ENCODE data around the gene PCDHA2. TPM values are rescaled to one million over a fixed set of nuclear protein-coding genes. Genes with fewer than 3 reads are reported as not detected.

The PCDHA2 gene
- total RNA-seq, 4 donors from 2014 or later: not detected

GRCh38 chr5:140835622-140836510, 41.2 kb downstream of the PCDHA2 start:
- peaks cover 9% of the 10 kb centered on the region for H3K27me3 ChIP-seq
- H3K4me1 ChIP-seq: no peaks in the 10 kb centered on the region
- no peak overlapping the region for H3K27ac ChIP-seq
- H3K36me3 ChIP-seq: no peaks in the 10 kb centered on the region
- H3K9me3 ChIP-seq: peaks cover 27% of the 10 kb centered on the region
- no peak overlapping the region for H3K4me3 ChIP-seq
- DNase-seq (ENCODE audit: low spot score in 2 of 2): no peak
- TF ChIP-seq POLR2A (IDR thresholded peaks at IDR 0.05) (no peak), CTCF (IDR thresholded peaks at IDR 0.05) (no peak), EP300 (IDR thresholded peaks at IDR 0.05) (no peak), POLR2AphosphoS5 (IDR thresholded peaks at IDR 0.05) (no peak)
- WGBS: 58% methylated on average over 66 of the region's 103 CpGs

DNA sequence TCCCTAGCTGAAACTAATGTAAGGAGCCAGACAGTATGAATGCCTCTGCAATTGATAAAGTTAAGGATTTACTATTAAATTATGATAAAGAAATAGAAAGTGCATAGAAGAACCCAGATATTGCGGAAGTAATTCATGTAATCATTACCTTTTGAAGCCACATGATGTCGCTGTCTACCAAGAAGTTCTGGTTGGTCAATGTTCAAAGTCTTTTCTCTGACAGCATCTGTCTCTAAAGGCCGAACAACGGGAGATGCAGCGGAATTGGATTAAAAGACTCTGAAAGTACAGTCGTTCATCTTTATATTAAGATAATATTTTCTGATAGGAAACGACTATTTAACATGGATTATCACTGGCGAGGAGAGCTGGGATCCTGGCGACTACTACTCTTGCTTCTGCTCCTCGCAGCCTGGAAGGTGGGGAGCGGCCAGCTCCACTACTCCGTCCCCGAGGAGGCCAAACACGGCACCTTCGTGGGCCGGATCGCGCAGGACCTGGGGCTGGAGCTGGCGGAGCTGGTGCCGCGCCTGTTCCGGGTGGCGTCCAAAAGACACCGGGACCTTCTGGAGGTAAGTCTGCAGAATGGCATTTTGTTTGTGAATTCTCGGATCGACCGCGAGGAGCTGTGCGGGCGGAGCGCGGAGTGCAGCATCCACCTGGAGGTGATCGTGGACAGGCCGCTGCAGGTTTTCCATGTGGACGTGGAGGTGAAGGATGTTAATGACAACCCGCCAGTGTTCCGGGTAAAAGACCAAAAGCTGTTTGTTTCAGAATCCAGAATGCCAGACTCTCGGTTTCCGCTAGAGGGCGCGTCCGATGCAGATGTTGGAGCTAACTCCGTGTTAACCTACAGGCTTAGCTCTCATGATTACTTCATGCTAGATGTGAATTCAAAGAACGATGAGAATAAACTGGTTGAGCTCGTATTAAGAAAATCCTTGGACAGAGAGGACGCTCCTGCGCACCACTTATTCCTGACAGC, 46.6 kb downstream of the PCDHA2 start, which contains the start of gene PCDHA8:
TSS of gene PCDHA8 (plus strand) at position 210 of the 985 bp plus-strand sequence. CDS start at position 345, 135 bp downstream.
- 23% methylated on average over 29 of the region's 47 CpGs for WGBS
- Histone ChIP-seq H3K27me3 (no peaks in the 10 kb centered on the region), H3K27ac (no peak within 1 kb of the TSS), H3K4me3 (no peak within 1 kb of the TSS), H3K36me3 (no peaks in the 10 kb centered on the region), H3K9me3 (peaks cover 33% of the 10 kb centered on the region), H3K4me1 (no peaks in the 10 kb centered on the region)
- no peak for TF ChIP-seq POLR2AphosphoS5 (IDR thresholded peaks at IDR 0.05)
- no peak for TF ChIP-seq CTCF (IDR thresholded peaks at IDR 0.05)
- TF ChIP-seq EP300 (IDR thresholded peaks at IDR 0.05): no peak
- TF ChIP-seq POLR2A (IDR thresholded peaks at IDR 0.05): no peak
- no peak for DNase-seq (ENCODE audit: low spot score in 2 of 2)

DNA sequence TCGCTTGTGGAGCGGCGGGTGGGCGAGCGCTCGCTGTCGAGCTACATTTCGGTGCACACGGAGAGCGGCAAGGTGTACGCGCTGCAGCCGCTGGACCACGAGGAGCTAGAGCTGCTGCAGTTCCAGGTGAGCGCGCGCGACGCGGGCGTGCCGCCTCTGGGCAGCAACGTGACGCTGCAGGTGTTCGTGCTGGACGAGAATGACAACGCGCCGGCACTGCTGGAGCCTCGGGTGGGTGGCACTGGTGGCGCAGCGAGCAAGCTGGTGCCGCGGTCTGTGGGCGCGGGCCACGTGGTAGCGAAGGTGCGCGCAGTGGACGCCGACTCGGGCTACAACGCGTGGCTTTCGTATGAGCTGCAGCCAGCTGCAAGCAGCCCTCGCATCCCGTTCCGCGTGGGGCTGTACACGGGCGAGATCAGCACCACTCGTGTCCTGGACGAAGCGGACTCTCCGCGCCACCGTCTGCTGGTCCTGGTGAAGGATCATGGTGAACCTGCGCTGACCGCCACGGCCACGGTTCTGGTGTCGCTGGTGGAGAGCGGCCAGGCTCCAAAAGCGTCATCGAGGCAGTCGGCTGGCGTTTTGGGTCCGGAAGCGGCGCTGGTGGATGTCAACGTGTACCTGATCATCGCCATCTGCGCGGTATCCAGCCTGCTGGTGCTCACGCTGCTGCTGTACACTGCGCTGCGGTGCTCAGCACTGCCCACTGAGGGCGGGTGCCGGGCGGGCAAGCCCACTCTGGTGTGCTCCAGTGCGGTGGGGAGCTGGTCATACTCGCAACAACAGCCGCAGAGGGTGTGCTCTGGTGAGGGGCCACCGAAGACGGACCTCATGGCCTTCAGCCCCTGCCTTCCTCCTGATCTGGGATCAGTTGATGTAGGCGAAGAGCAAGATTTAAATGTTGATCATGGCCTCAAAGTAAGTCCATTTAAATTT, 48.4 kb downstream of the PCDHA2 start:
- WGBS: 50% methylated on average over 6 of the region's 87 CpGs
- Histone ChIP-seq H3K9me3 (peaks cover 22% of the 10 kb centered on the region), H3K27me3 (no peaks in the 10 kb centered on the region), H3K4me1 (no peaks in the 10 kb centered on the region), H3K27ac (no peak overlapping the region), H3K4me3 (no peak overlapping the region), H3K36me3 (no peaks in the 10 kb centered on the region)
- no peak for DNase-seq (ENCODE audit: low spot score in 2 of 2)
- TF ChIP-seq EP300 (IDR thresholded peaks at IDR 0.05): no peak

Other genes with a start within 250 kb of the PCDHA2 start
- 10 to 100 TPM; 19.2 to 46.1 (median 30.3) TPM for gene EIF4EBP3, start 247.2 kb upstream of the PCDHA2 start, total RNA-seq
- 10 to 100 TPM; 15.8 to 27.7 (median 17.6) TPM for gene SRA1, start 237.4 kb upstream of the PCDHA2 start, total RNA-seq
- 10 to 100 TPM; 14.5 to 57.9 (median 27.3) TPM for gene APBB3, start 230.3 kb upstream of the PCDHA2 start, total RNA-seq
- gene SLC35A4, start 230.0 kb upstream of the PCDHA2 start, total RNA-seq: 10 to 100 TPM; 30.7 to 85.0 (median 63.1) TPM
- gene CD14, start 161.7 kb upstream of the PCDHA2 start, total RNA-seq: 10 to 100 TPM in 2 of 4 donors, 1 to 10 TPM in 2; 6.7 to 12.6 (median 9.9) TPM
- gene TMCO6, start 155.4 kb upstream of the PCDHA2 start, total RNA-seq: 10 to 100 TPM; 22.3 to 61.6 (median 38.8) TPM
- 10 to 100 TPM; 47.2 to 62.8 (median 57.4) TPM for gene NDUFA2, start 147.2 kb upstream of the PCDHA2 start, total RNA-seq
- 100 to 1,000 TPM in 2 of 4 donors, 10 to 100 TPM in 2; 73.2 to 149 (median 92.0) TPM for gene IK, start 147.0 kb upstream of the PCDHA2 start, total RNA-seq
- 10 to 100 TPM; 15.7 to 41.5 (median 22.8) TPM for gene WDR55, start 129.9 kb upstream of the PCDHA2 start, total RNA-seq
- 1 to 10 TPM in 3 of 4 donors, under 1 TPM in 1; 0.98 to 3.5 (median 2.6) TPM for gene DND1, start 121.3 kb upstream of the PCDHA2 start, total RNA-seq
- gene HARS1, start 103.5 kb upstream of the PCDHA2 start, total RNA-seq: 10 to 100 TPM; 73.3 to 87.0 (median 79.2) TPM
- 10 to 100 TPM; 21.0 to 57.0 (median 35.1) TPM for gene HARS2, start 103.4 kb upstream of the PCDHA2 start, total RNA-seq
- gene ZMAT2, start 94.4 kb upstream of the PCDHA2 start, total RNA-seq: 10 to 100 TPM; 18.2 to 36.3 (median 28.0) TPM
- gene PCDHA1, start 8.7 kb upstream of the PCDHA2 start, total RNA-seq: not detected
- gene PCDHA3, start 6.2 kb downstream of the PCDHA2 start, total RNA-seq: under 1 TPM; 0.23 to 0.89 (median 0.40) TPM
- under 1 TPM; 0.21 to 0.62 (median 0.54) TPM for gene PCDHA4, start 12.2 kb downstream of the PCDHA2 start, total RNA-seq
- under 1 TPM in 3 of 4 donors, not detected in 1; 0.15 to 0.42 (median 0.16) TPM for gene PCDHA5, start 26.8 kb downstream of the PCDHA2 start, total RNA-seq
- under 1 TPM in 3 of 4 donors, not detected in 1; 0.55 to 0.89 (median 0.56) TPM for gene PCDHA6, start 33.1 kb downstream of the PCDHA2 start, total RNA-seq
- gene PCDHA7, start 39.4 kb downstream of the PCDHA2 start, total RNA-seq: under 1 TPM in 2 of 4 donors, not detected in 2; 0.38 to 0.52 TPM
- gene PCDHA8, start 46.3 kb downstream of the PCDHA2 start, total RNA-seq: under 1 TPM in 3 of 4 donors, not detected in 1; 0.16 to 0.40 (median 0.17) TPM
- under 1 TPM; 0.08 to 0.34 (median 0.26) TPM for gene PCDHA9, start 53.5 kb downstream of the PCDHA2 start, total RNA-seq
- gene PCDHA10, start 61.0 kb downstream of the PCDHA2 start, total RNA-seq: 1 to 10 TPM in 1 of 4 donors, under 1 TPM in 3; 0.42 to 1.0 (median 0.57) TPM
- gene PCDHA11, start 74.1 kb downstream of the PCDHA2 start, total RNA-seq: under 1 TPM in 2 of 4 donors, not detected in 2; 0.26 to 0.93 TPM
- gene PCDHA12, start 80.5 kb downstream of the PCDHA2 start, total RNA-seq: under 1 TPM in 3 of 4 donors, not detected in 1; 0.36 to 0.85 (median 0.48) TPM
- gene PCDHA13, start 87.3 kb downstream of the PCDHA2 start, total RNA-seq: under 1 TPM in 2 of 4 donors, not detected in 2; 0.38 to 0.47 TPM
- under 1 TPM in 3 of 4 donors, not detected in 1; 0.11 to 0.64 (median 0.18) TPM for gene PCDHAC1, start 131.4 kb downstream of the PCDHA2 start, total RNA-seq
- under 1 TPM in 1 of 4 donors, not detected in 3; 0.13 TPM for gene PCDHAC2, start 171.6 kb downstream of the PCDHA2 start, total RNA-seq

Measured in suprapubic skin (tissue), 4 donors.